ENCODE measurements around the gene DNAJC6.

DNA sequence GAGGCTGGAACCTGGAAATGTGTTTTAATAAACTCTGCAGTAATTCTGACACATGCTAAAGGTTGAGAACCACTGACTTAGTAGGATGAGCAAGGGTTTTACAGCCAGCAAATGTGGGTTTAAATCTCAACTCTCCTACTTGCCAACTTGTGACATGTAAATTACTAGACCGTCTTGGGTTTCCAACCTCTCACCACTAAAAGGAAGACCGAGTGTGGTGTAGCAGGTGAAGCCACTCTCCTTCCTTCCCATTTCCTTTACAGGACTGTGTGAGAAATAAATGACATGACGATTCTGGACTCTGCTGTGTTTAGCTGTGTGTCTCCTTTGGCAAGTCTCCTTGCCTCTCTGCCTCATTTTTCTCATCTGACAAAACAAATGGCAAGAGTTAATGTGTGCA is 49.5 kb upstream of the DNAJC6 start:
- TF ChIP-seq EZH2 (IDR thresholded peaks at IDR 0.05; ENCODE audit: insufficient read depth, poor library complexity, severe bottlenecking) (no peak), EZH2phosphoT487 (IDR thresholded peaks at IDR 0.05; ENCODE audit: insufficient read depth, low read depth) (no peak)
